VCaP (cell line): Measurements from ENCODE around the gene KANSL1L.

ENCODE experiments used
- H3K27ac ChIP-seq: fragments of 450-650 bp; 2 replicates; pipeline ENCODE4 v1.5.1; 2017
- TF ChIP-seq, protein P1 (sequence below): fragments of 450-650 bp; conservative IDR thresholded peaks from 2 replicates; pipeline ENCODE4 v1.5.1; 2017; ENCODE audit warnings: mild to moderate bottlenecking, moderate library complexity

Gene KANSL1L

DNA sequence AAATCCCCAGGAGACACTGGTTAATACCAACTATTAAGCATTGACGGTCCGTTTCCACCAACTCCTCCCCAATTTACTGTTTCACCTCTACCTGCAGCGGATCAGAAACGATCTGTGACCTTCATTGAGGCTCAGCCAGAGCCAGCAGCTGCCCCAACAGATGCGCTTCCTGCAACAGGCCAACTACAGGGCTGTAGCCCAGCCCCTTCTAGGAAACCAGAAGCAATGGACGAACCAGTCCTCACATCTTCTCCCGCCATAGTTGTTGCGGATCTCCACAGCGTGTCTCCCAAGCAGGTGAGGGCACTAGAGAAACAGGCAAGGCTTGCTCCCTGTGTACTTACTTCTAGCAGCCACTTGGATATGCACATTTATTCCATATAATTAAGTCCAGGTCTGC is 177.2 kb downstream of the KANSL1L start:
- TF ChIP-seq, protein P1, sequence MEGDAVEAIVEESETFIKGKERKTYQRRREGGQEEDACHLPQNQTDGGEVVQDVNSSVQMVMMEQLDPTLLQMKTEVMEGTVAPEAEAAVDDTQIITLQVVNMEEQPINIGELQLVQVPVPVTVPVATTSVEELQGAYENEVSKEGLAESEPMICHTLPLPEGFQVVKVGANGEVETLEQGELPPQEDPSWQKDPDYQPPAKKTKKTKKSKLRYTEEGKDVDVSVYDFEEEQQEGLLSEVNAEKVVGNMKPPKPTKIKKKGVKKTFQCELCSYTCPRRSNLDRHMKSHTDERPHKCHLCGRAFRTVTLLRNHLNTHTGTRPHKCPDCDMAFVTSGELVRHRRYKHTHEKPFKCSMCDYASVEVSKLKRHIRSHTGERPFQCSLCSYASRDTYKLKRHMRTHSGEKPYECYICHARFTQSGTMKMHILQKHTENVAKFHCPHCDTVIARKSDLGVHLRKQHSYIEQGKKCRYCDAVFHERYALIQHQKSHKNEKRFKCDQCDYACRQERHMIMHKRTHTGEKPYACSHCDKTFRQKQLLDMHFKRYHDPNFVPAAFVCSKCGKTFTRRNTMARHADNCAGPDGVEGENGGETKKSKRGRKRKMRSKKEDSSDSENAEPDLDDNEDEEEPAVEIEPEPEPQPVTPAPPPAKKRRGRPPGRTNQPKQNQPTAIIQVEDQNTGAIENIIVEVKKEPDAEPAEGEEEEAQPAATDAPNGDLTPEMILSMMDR, result no peak
- no peak overlapping the region for H3K27ac ChIP-seq

DNA sequence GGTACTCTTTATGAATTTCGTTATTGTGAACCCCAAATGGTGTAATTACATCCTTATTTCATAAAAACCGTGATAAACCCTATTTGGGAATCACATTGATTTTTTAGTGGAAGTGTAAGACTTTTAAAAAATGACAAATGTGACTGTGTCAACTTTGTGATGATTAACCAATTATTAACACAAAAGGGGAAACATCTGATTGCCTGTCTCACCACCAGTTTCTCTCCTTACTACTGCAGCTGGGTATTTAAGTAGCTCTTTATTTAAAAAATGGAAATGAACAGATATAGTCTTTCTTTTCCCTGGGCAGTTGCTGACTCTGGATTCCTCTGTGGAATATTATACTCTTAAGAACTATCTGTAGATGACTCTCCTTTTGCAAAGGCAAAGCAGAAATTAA is 180.4 kb downstream of the KANSL1L start:
- TF ChIP-seq, protein P1, result no peak
- H3K27ac ChIP-seq, result no peak overlapping the region

DNA sequence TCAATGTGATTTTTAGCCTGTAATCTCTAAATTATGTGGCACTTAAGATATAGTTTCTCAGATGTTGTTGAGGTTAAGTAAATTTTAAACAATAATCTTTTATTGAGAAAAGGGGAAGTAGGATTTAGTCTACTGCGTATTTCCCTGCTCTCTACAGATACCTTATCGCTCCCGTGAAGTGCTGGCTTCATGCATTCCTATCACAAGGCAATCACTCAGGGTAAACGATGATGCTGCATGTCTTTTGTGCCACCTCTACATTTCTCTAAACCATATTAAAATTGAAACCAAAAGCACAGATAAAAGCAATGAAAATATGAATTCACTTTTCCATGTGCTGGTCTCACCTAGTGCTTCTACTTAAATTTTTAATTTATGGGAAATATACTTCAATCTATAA is 183.2 kb downstream of the KANSL1L start:
- no peak overlapping the region for H3K27ac ChIP-seq
- TF ChIP-seq, protein P1, result no peak

DNA sequence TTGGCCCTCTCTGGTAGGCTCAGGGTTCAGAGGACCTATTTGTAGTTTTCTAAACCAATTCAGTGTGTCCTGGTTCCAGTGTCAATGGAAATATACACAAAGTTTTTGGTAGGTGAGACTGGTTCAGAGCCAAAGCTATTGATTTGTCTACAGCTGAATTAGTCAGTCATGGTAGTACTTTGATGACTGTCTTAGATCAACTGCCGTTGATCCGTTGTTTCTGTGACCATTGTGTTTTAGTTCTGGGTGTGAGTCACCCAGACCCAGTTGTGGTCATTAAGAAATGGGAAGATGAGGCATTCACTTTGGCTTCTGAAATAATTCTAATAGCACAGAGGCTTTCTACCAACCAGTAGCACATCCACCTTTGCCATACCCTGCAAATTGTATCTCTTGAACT is 184.8 kb downstream of the KANSL1L start:
- H3K27ac ChIP-seq, result no peak overlapping the region
- TF ChIP-seq, protein P1, result no peak

DNA sequence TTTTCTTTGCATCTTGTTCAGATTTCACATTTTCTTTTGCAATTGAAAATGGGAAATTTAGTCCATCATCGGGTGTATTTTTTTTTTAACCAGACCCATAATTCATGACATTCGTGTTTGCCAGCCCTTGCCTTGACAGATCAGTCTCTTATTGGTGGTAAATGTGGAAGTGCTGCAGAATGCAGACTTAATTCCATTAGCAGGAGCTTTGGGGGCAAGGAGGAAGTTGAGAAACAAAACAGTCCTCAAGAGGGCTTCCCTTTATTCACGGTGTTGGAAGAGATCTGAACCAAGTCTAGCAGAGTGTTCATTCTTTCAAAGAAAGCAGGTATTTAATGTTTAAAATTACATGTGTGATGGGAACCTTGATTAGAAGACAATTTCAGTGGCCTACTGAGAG is 185.3 kb downstream of the KANSL1L start:
- TF ChIP-seq, protein P1, result no peak
- H3K27ac ChIP-seq, result no peak overlapping the region

DNA sequence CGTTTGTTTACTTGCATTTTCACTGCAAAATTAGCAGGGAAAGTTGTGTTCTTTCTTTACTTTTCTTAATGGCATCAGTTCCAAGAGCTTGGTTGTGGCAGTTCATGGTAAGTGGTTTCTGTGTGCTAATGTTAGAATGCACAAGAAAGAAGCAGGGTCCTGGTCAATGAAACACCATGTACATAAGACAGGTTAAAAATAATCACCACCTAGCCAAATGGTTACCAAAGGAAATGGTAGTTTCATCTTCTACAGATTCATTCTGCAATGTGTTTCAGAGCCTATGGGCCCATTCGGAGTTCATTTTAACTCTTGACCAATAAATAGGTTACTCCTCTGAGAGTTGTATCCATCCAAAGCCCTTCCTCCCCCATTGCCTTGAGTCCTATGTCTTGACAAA is 186.9 kb downstream of the KANSL1L start:
- TF ChIP-seq, protein P1, result no peak
- H3K27ac ChIP-seq, result no peak overlapping the region

DNA sequence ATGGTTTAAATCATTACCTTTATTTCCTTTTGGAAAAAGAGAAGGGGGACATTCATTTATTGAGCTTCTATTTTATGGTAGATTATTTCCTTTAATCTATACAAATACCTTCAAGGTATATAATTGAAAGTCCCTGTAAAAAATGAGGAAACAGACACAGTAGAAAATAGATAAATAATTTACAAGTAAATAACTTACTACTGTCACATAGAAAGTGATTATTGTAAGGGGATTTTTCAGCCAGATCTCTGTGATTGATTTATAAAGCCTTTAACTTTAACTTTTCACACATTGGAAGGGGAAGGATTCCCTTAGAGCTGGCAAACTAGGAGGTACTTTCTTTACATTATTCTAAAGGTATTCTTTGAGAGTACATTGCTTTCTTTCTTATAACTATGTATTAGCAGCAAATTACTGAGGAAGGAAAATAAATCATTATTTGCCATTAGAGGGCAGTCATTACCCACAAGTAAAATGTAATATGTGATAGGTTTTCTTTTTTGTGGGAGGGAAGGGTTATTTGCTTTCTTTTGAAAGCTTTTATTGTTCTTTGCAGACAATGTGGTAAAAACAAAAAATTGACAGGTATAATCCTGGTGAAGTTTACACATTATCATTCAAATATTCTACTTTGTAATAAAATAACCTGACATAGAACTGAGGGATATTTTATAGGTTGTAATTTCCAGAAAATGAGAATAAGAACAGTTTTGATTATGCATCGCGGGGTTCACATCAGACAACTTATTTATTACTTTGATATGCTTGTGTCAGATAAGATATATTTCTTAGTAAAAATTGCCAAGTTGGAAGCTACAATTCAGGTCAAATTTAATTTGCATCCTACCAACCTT is 193.6 kb downstream of the KANSL1L start:
- H3K27ac ChIP-seq, result no peak overlapping the region
- TF ChIP-seq, protein P1, result peak; percentile 77
